Suprapubic skin (tissue), 3 donors: ENCODE data around the gene SLCO4A1.

Source experiments
- POLR2AphosphoS5 ChIP-seq, 3 donors: sonication (generic); formaldehyde crosslinking; IDR thresholded peaks; one replicate each; pipeline ENCODE4 v1.6.1; 2017; ENCODE audit warnings: antibody characterized with exemption in 3 of 3
- TF ChIP-seq, protein P1 (sequence below), 2 donors: fragments of 200-600 bp in 1 of 2; fragments of 450-650 bp in 1 of 2; sonication (generic) in 1 of 2; IDR thresholded peaks; one replicate each; pipeline ENCODE4 v1.5.1; 2016 to 2019; ENCODE audit warnings: antibody characterized with exemption in 2 of 2, mild to moderate bottlenecking in 1 of 2, moderate library complexity in 1 of 2

DNA sequence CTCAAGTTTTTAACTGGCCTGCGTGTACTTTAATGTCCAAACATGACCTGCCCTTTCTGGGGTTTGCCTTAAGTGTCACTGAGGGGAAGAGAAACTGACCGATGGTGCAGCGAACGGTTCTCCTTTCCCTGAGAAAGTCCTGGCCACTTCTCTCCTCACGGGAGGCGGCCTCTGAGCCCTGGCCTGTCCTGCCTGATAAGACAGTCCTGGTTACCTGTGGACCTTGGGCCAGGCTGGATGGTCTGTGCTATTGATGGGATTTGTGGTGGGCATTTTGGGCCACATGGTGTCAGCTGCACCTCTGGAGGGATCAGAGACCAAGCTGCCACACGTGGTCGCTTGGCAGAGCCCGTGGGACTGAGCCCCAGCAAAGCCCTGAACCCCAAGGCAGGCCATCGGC is 54.7 kb downstream of the SLCO4A1 start:
- TF ChIP-seq, protein P1, sequence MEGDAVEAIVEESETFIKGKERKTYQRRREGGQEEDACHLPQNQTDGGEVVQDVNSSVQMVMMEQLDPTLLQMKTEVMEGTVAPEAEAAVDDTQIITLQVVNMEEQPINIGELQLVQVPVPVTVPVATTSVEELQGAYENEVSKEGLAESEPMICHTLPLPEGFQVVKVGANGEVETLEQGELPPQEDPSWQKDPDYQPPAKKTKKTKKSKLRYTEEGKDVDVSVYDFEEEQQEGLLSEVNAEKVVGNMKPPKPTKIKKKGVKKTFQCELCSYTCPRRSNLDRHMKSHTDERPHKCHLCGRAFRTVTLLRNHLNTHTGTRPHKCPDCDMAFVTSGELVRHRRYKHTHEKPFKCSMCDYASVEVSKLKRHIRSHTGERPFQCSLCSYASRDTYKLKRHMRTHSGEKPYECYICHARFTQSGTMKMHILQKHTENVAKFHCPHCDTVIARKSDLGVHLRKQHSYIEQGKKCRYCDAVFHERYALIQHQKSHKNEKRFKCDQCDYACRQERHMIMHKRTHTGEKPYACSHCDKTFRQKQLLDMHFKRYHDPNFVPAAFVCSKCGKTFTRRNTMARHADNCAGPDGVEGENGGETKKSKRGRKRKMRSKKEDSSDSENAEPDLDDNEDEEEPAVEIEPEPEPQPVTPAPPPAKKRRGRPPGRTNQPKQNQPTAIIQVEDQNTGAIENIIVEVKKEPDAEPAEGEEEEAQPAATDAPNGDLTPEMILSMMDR (IDR thresholded peaks at IDR 0.05): no peak
- TF ChIP-seq POLR2AphosphoS5 (IDR thresholded peaks at IDR 0.05): no peak
